Adrenal gland (tissue), 12 donors: ENCODE measurements around the gene SLC25A42. TPM values are rescaled to one million over a fixed set of nuclear protein-coding genes. Genes with fewer than 3 reads are reported as not detected.

Experiments used
- DNase-seq, 7 donors: peaks; one replicate each; pipeline ENCODE4 v3.0.0-alpha.2; 2019 to 2020
- H3K27ac ChIP-seq, 5 donors: fragments of 200-600 bp; sonication (generic) in 4 of 5; 1 replicate in 3 of 5; 2 replicates in 2 of 5; pipeline versions ENCODE4 v1.5.1 to v1.8.0; 2016 to 2020; ENCODE audit warnings: mild to moderate bottlenecking in 1 of 5
- H3K27me3 ChIP-seq: fragments of 200-600 bp; 2 replicates; pipeline ENCODE4 v1.8.0; 2021
- H3K36me3 ChIP-seq, 2 donors: fragments of 200-600 bp; replicated peaks in 1 of 2; 1 replicate in 1 of 2; 2 replicates in 1 of 2; pipeline versions ENCODE4 v1.5.1 to v1.8.0; 2018 to 2022
- H3K4me1 ChIP-seq, 2 donors: fragments of 200-600 bp; replicated peaks in 1 of 2; 1 replicate in 1 of 2; 2 replicates in 1 of 2; pipeline versions ENCODE4 v1.5.1 to v1.8.0; 2018 to 2021
- H3K4me3 ChIP-seq, 4 donors: fragments of 200-600 bp; sonication (generic) in 3 of 4; one replicate each; pipeline ENCODE4 v1.5.1; 2016 to 2018
- H3K9me3 ChIP-seq, 3 donors: fragments of 200-600 bp; sonication (generic) in 1 of 3; replicated peaks in 1 of 3; 1 replicate in 2 of 3; 2 replicates in 1 of 3; pipeline versions ENCODE4 v1.5.1 to v1.8.0; 2016 to 2021
- POLR2A ChIP-seq, 2 donors: fragments of 450-650 bp; IDR thresholded peaks; one replicate each; pipeline ENCODE4 v1.6.1; 2017; ENCODE audit warnings: antibody characterized with exemption in 2 of 2, mild to moderate bottlenecking in 2 of 2, moderate library complexity in 1 of 2
- WGBS, 4 donors: extraction: QIAGEN DNeasy Blood & Tissue Kit in 2 of 4; methylation state at CpG; one replicate each; pipeline versions ENCODE4 v1.1.5 to v1.1.7; 2013 to 2017; 5-methylcytosine and 5-hydroxymethylcytosine counted together
- intact Hi-C, 2 donors: fragments of 100-400 bp; cut with DNase I; formaldehyde crosslinking; loops; one replicate each; pipeline versions ENCODE4 v1.14.1 to v1.15.0; 2022 to 2023
- polyA plus RNA-seq, 3 donors: library from polyadenylated mRNA; stranded (reverse); fragments of 200-250 nt in 2 of 3; fragments of 350-450 nt in 1 of 3; fragmentation: Illumina TruSeq in 1 of 3; extraction: RNeasy Lipid Tissue Mini Kit (QIAGEN cat#74804) in 1 of 3; gene quantifications; one replicate each; pipeline ENCODE4 v1.2.3, GENCODE V29; 2013 to 2014
- total RNA-seq, 9 donors: library from RNA; depleted of rRNA in 4 of 9; stranded (reverse); fragments of >200 nt in 4 of 9; fragments of 120-200 nt in 1 of 9; fragmentation: NEBNext Ultra II Directional in 1 of 9; extraction: Animal tissue kit (Norgen Biotek cat#: 25700) in 1 of 9; gene quantifications; one replicate each; pipeline versions ENCODE4 v1.1.0 to v1.2.4, GENCODE V29; 2013 to 2023
- TF ChIP-seq, protein P1 (sequence below), 6 experiments: fragments of 450-650 bp in 4 of 6; fragments of 200-600 bp in 2 of 6; sonication (generic) in 1 of 6; IDR thresholded peaks; 1 replicate in 5 of 6; 2 replicates in 1 of 6; pipeline versions ENCODE4 v1.5.1 to v1.8.0; 2016 to 2021; ENCODE audit warnings: antibody characterized with exemption in 6 of 6, mild to moderate bottlenecking in 2 of 6, moderate library complexity in 1 of 6
- donor health status: healthy with polysubstance abuse.
- donor health status: Bipolar disorder and iron deficiency.
- donor health status: DM: yes; HTN: yes; CAD: no.
- donor health status: DM: no; HTN: no; CAD: no.
- donor health status: DM: no; HTN: no; CAD: no.
- donor health status: DM: yes; HTN: yes; CAD: no.

Gene SLC25A42
- total and polyA plus RNA-seq, 12 donors: 5.7 to 14.3 (median 11.4) TPM

DNA sequence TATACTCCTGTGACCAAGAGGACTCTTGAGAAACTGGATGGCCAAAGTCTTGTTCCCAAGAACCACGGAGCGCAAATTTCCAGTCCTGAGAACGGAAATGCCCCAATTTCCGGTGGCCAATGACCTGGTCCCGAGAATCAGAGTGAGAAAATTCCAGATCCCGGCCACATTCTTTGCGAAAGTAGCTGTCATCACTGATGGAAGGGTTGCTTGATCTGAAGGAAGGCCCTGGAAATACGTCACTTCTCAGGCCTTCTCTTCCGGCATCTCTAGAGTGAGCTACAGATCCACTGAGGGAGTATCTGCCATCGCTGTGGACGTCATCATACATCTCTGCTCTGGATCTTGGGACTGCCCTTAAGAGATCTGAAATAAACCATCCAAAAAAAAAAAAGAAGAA is 37.9 kb upstream of the SLC25A42 start:
- TF ChIP-seq, protein P1, sequence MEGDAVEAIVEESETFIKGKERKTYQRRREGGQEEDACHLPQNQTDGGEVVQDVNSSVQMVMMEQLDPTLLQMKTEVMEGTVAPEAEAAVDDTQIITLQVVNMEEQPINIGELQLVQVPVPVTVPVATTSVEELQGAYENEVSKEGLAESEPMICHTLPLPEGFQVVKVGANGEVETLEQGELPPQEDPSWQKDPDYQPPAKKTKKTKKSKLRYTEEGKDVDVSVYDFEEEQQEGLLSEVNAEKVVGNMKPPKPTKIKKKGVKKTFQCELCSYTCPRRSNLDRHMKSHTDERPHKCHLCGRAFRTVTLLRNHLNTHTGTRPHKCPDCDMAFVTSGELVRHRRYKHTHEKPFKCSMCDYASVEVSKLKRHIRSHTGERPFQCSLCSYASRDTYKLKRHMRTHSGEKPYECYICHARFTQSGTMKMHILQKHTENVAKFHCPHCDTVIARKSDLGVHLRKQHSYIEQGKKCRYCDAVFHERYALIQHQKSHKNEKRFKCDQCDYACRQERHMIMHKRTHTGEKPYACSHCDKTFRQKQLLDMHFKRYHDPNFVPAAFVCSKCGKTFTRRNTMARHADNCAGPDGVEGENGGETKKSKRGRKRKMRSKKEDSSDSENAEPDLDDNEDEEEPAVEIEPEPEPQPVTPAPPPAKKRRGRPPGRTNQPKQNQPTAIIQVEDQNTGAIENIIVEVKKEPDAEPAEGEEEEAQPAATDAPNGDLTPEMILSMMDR (IDR thresholded peaks at IDR 0.05): no peak
- no peak for TF ChIP-seq POLR2A (IDR thresholded peaks at IDR 0.05)
- no peak for DNase-seq
- H3K27ac ChIP-seq: no peak overlapping the region
- H3K27me3 ChIP-seq: no peaks in the 10 kb centered on the region
- H3K36me3 ChIP-seq: peaks cover 0 to 85% of the 10 kb centered on the region in 2 donors
- H3K4me1 ChIP-seq: peaks cover 0 to 4% of the 10 kb centered on the region in 2 donors
- 93 to 94% (median 94%) methylated on average over 11 of the region's 11 CpGs for WGBS, 4 donors
- intact Hi-C loops: no loop called here
- H3K9me3 ChIP-seq: no peaks in the 10 kb centered on the region
- no peak overlapping the region for H3K4me3 ChIP-seq

DNA sequence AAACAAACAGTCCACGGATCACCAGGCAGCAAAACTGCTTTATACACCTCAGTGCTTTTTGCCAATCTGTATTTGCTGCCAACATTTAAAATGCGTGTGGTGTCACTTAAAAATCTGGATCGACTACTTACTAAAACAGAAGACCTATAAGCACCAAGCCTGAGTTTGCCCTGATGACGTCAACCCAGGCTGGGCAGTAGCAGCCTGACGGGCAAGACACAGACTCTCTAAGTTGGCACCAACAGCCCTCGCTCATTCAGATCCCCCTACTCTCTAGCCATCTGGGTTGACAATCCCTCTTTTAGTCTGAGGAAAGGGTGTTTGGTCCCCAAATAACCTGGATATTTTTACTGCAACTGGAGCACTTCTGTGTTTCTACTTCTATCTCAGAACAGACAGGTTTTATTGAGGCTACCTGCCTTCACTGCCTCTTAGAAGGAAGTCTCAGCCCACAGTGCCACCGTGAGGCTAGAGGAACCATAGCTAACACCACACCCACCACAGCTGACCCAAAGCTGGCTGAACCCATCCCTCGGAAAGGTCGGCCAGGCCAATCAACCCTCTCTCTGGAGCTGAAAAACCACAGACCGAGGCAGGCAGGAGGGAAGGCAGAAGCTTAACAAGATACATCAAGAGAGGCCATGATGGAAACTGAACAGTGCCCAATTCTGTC is 37.4 kb upstream of the SLC25A42 start:
- TF ChIP-seq, protein P1 (IDR thresholded peaks at IDR 0.05): no peak
- TF ChIP-seq POLR2A (IDR thresholded peaks at IDR 0.05): no peak
- no peaks in the 10 kb centered on the region for H3K9me3 ChIP-seq
- DNase-seq: peak in 1 of 7 donors; percentile 20
- H3K36me3 ChIP-seq: peaks cover 0 to 85% of the 10 kb centered on the region in 2 donors
- H3K4me3 ChIP-seq: no peak overlapping the region
- no peaks in the 10 kb centered on the region for H3K27me3 ChIP-seq
- no peak overlapping the region for H3K27ac ChIP-seq
- 70 to 78% (median 74%) methylated on average over 9 to 10 of the region's 10 CpGs for WGBS, 4 donors
- H3K4me1 ChIP-seq: peaks cover 0 to under 1% of the 10 kb centered on the region in 2 donors
- intact Hi-C loops: no loop called here

DNA sequence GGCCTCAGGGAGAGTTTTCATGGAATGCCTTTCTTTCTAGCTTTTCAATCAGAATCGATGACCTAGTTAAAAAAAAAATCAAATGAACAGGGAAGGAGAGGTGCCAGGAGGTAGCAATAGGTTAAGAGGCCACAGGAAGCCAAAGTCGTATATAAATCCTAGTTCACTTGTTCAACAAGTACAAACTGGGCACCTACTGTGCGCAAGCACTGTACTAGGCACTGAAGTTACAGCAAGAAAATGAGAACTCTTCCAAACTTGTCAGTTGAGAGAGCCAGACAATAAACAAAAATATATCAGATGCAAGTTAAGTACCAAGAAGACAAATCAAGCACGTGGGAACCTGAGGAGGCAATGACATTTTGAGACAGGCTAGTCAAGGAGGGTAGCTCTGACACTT is 36.6 kb upstream of the SLC25A42 start:
- H3K36me3 ChIP-seq: peaks cover 0 to 82% of the 10 kb centered on the region in 2 donors
- H3K27me3 ChIP-seq: no peaks in the 10 kb centered on the region
- no peak overlapping the region for H3K4me3 ChIP-seq
- H3K4me1 ChIP-seq: peaks cover 3 to 8% of the 10 kb centered on the region in 2 donors
- no peaks in the 10 kb centered on the region for H3K9me3 ChIP-seq
- 82 to 90% (median 86%) methylated on average over 4 of the region's 4 CpGs for WGBS, 4 donors
- intact Hi-C loops: no loop called here
- no peak for DNase-seq
- TF ChIP-seq, protein P1 (IDR thresholded peaks at IDR 0.05): no peak
- H3K27ac ChIP-seq: no peak overlapping the region

DNA sequence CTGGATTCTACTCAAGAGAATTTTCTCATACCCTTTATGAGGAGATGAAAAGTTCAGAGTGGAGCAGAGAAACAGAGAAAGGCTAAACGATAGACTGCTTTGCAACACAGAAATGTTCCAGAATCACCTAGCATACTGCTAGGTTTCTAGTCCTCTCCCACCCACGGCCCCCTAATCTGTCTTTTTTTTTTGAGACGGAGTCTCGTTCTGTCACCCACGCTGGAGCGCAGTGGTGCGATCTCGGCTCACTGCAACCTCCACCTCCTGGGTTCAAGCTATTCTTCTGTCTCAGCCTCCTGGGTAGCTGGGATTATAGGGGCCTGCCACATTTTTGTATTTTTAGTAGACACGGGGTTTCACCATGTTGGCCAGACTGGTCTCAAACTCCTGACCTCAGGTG is 35.3 kb upstream of the SLC25A42 start:
- intact Hi-C loops: no loop called here
- Histone ChIP-seq H3K27me3 (no peaks in the 10 kb centered on the region), H3K4me1 (peaks cover 9 to 14% of the 10 kb centered on the region in 2 donors), H3K36me3 (peaks cover 0 to 69% of the 10 kb centered on the region in 2 donors), H3K27ac (no peak overlapping the region), H3K9me3 (no peaks in the 10 kb centered on the region), H3K4me3 (no peak overlapping the region)
- TF ChIP-seq POLR2A (IDR thresholded peaks at IDR 0.05): no peak
- TF ChIP-seq, protein P1 (IDR thresholded peaks at IDR 0.05): no peak
- no peak for DNase-seq
- WGBS, 4 donors: 93 to 94% (median 94%) methylated on average over 9 of the region's 9 CpGs
